ENCODE results near the gene CYGB.
A peak's percentile ranks its signal among the peaks of the same experiment; 100 is the strongest.

Gene CYGB

GRCh38 chr17:76556765-76557367, 19.4 kb upstream of the CYGB start:
- H3K4me3 ChIP-seq (ENCODE audit: low read length) = peak overlapping the region; percentile 97
- TF ChIP-seq CTCF (conservative IDR thresholded peaks at IDR 0.05; ENCODE audit: low read depth, low read length) = no peak
- DNase-seq (ENCODE audit: low read depth) = no peak

DNA sequence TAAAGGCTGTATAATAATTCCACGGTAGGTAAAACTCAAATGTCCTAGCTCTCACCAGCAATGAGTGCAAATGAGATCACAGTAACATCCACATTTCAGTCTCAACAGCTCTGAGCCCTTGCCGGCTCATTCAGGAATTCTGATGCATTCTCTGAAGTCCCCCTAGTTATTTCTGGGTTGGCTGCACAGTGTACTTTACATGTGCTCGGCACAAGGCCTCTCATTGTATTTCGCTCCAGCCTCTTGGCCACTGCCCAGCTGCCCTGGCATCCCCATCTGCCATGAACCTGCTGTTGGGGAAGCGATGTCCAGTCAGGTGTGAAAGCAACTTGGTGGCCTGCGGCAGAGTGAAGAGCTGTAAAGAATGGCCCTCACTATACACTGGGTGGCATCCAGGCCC, 16.6 kb upstream of the CYGB start:
- no peak for DNase-seq (ENCODE audit: low read depth)
- no peak for TF ChIP-seq CTCF (conservative IDR thresholded peaks at IDR 0.05; ENCODE audit: low read depth, low read length)
- H3K4me3 ChIP-seq (ENCODE audit: low read length) = no peak overlapping the region

DNA sequence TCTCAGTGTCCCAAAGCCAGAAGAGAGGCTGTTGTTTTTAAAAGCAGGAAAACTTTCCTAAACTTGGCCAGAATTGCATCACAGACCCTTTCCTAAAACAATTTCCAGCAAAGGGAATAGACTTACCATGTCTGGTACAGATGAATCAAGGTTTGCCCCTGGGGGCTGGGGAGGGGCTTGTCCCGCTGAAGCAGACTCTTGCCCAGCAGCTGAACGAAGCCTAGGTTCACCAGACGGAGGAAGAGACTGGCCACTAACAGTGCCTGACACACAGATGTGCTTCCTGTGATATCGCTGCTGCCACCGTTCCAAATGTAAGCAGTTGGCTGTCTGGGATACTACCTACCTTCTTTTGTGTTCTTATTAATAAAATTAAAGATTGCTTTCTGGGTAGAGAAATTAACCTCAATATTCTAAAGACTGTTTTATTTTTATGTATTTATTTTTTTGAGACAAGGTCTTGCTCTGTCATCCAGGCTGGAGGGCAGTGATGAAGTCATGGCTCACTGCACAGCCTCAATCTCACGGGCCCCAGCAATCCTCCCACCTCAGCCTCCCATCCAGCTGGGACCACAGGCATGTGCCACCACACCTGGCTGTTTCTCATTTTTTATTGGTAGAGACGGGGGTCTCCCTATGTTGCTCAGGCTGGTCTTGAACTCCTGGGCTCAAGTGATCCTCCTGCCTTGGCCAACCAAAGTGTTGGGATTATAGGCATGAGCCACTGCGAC, 15.8 kb upstream of the CYGB start:
- no peak overlapping the region for H3K4me3 ChIP-seq (ENCODE audit: low read length)
- no peak for DNase-seq (ENCODE audit: low read depth)
- TF ChIP-seq CTCF (conservative IDR thresholded peaks at IDR 0.05; ENCODE audit: low read depth, low read length) = no peak

DNA sequence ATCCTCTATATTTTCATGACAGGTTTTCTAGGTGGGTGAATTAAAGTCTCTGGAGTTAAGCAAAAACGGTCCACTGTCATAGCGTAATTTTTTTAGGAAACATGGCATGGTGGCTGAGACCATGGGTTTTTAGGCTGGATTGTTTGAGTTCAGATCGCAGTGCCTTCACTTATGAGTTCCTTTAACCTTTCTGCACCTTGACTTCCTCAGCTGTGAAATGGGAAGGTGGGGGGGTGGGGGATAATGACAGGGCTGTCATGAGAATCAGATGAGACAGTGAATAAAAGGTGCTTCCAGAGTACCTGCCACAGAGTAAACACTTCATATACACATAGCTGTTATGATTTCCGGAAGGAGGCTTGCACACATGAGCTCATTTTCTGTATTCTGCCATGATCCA, 14.2 kb upstream of the CYGB start:
- no peak overlapping the region for H3K4me3 ChIP-seq (ENCODE audit: low read length)
- DNase-seq (ENCODE audit: low read depth) = no peak
- no peak for TF ChIP-seq CTCF (conservative IDR thresholded peaks at IDR 0.05; ENCODE audit: low read depth, low read length)

DNA sequence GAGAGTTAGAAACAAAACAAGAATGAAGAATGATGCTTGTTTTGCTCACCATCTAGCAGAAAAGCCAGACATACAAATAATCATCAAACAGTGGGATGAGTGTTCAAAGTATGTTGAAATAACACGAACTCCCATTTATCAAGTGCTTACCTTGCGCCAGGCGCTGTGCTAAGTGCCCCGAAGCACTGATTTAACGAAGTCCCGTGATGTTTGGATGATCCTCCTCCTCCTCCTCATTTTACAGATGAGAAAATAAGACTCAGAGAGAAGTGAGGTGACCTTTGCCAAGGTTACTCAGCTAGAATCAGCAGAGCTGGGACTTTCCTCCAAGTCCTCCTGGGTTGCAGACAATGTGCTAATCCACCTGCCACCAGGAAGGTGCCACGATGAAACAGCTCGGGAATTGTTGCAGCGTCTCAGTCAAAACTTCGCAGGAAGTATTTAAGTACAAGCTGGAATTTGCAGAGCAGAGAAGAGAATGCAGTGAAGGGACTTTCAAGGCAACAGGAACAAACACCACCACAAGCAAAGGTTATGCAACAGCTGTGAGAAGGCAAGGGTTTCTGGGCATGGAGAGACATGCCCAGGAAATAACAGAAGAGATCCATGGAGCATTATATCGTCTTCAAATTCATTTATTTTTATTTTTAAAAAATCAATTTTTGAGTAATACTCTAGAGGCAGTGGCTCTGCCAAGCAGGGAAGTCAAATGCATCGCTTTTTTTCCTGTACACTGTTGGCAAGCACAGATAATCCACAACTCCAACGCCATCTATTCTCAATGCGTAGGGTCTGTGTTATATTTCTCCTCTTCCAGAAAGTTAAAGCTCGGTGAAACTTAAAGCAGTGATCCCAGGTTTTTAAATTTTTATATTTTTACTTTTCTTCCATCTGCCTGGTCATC, 13.5 kb upstream of the CYGB start:
- H3K4me3 ChIP-seq (ENCODE audit: low read length) = no peak overlapping the region
- no peak for TF ChIP-seq CTCF (conservative IDR thresholded peaks at IDR 0.05; ENCODE audit: low read depth, low read length)
- no peak for DNase-seq (ENCODE audit: low read depth)

- no peak overlapping the region for H3K4me3 ChIP-seq (ENCODE audit: low read length)
- no peak for TF ChIP-seq CTCF (conservative IDR thresholded peaks at IDR 0.05; ENCODE audit: low read depth, low read length)
- no peak for DNase-seq (ENCODE audit: low read depth)
These were observed 12.0 kb upstream of the CYGB start for GRCh38 chr17:76549539-76549938.
